Gastrocnemius medialis (tissue), 4 donors: ENCODE data around the gene TREML1. TPM values are rescaled to one million over a fixed set of nuclear protein-coding genes. Genes with fewer than 3 reads are reported as not detected.

Source experiments
- ATAC-seq, 2 donors: fragments of 150-250 bp; one replicate each; pipeline ENCODE4 v1.9.1; 2016
- DNase-seq, 2 donors: peaks; one replicate each; pipeline ENCODE4 v3.0.0-alpha.2; 2019
- H3K27ac ChIP-seq, 4 donors: fragments of 200-600 bp; sonication (generic); 1 replicate in 1 of 4; 2 replicates in 3 of 4; pipeline ENCODE4 v1.5.1; 2016 to 2018; ENCODE audit warnings: mild to moderate bottlenecking in 2 of 4, moderate library complexity in 1 of 4
- H3K27me3 ChIP-seq, 3 donors: fragments of 200-600 bp; sonication (generic) in 2 of 3; 1 replicate in 1 of 3; 2 replicates in 2 of 3; pipeline versions ENCODE4 v1.5.1 to v1.6.0; 2016 to 2019; ENCODE audit warnings: mild to moderate bottlenecking in 1 of 3, moderate library complexity in 1 of 3
- H3K36me3 ChIP-seq, 2 donors: fragments of 200-600 bp; sonication (generic) in 1 of 2; one replicate each; pipeline ENCODE4 v1.5.1; 2017 to 2018
- H3K4me1 ChIP-seq, 2 donors: fragments of 200-600 bp; sonication (generic) in 1 of 2; one replicate each; pipeline ENCODE4 v1.5.1; 2016 to 2017; ENCODE audit warnings: mild to moderate bottlenecking in 2 of 2
- H3K4me3 ChIP-seq, 4 donors: fragments of 200-600 bp; sonication (generic) in 3 of 4; 1 replicate in 1 of 4; 2 replicates in 3 of 4; pipeline ENCODE4 v1.5.1; 2016 to 2019; ENCODE audit warnings: mild to moderate bottlenecking in 2 of 4
- H3K9me3 ChIP-seq, 3 donors: fragments of 200-600 bp; sonication (generic) in 2 of 3; 1 replicate in 1 of 3; 2 replicates in 2 of 3; pipeline ENCODE4 v1.5.1; 2016 to 2019
- POLR2A ChIP-seq, 2 donors: fragments of 450-650 bp; IDR thresholded peaks; one replicate each; pipeline ENCODE4 v1.6.1; 2017; ENCODE audit warnings: antibody characterized with exemption in 2 of 2, mild to moderate bottlenecking in 2 of 2, moderate library complexity in 2 of 2
- in situ Hi-C, 4 donors: fragments of 200-750 bp; cut with MboI; loops; one replicate each; pipeline versions ENCODE4 v1.15.0 to v1.8.0; 2017; ENCODE audit warnings: low sequenced_read_pairs in 4 of 4
- intact Hi-C: fragments of 100-400 bp; cut with DNase I; formaldehyde crosslinking; loops from one replicate; pipeline ENCODE4 v1.15.1; 2023; ENCODE audit warnings: low total_unique reads
- total RNA-seq, 4 donors: library from RNA; depleted of rRNA; stranded (reverse); fragments of >200 nt; gene quantifications; one replicate each; pipeline versions ENCODE4 v1.1.0 to v1.2.3, GENCODE V29; 2016
- TF ChIP-seq, protein P1 (sequence below), 5 experiments: fragments of 450-650 bp in 3 of 5; fragments of 200-600 bp in 2 of 5; sonication (generic) in 2 of 5; IDR thresholded peaks in 4 of 5; conservative IDR thresholded peaks in 1 of 5; 1 replicate in 4 of 5; 2 replicates in 1 of 5; pipeline ENCODE4 v1.5.1; 2016 to 2019; ENCODE audit warnings: antibody characterized with exemption in 5 of 5, mild to moderate bottlenecking in 3 of 5, moderate library complexity in 3 of 5

TREML1 gene
- total RNA-seq, 4 donors from 2014 or later, result not detected

DNA sequence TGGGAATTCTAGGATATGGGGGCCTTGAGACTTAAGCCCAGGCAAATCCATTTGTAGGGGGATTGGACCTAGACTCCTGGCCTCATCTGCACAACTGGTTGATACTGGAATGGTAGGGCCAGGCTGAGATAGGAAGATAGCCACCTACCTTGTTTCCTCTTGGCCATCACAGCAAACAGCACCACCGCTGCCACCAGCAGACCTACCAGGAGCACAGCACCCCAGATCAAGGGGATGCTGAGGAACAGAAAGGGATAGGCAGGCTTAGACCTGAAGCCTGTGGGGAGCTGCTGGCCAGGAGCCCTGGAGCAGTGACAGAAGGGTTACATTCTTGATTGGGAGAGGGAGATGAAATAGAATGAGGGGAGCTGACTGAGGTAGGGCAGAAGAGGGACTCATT lies 3.5 kb downstream of the TREML1 start:
- ATAC-seq (no peak), DNase-seq (no peak)
- Histone ChIP-seq H3K27ac (no peak overlapping the region), H3K36me3 (peaks cover 0 to 12% of the 10 kb centered on the region in 2 donors), H3K9me3 (no peaks in the 10 kb centered on the region), H3K4me1 (no peaks in the 10 kb centered on the region), H3K27me3 (no peaks in the 10 kb centered on the region), H3K4me3 (no peak overlapping the region)
- TF ChIP-seq POLR2A (IDR thresholded peaks at IDR 0.05), result no peak
- TF ChIP-seq, protein P1, sequence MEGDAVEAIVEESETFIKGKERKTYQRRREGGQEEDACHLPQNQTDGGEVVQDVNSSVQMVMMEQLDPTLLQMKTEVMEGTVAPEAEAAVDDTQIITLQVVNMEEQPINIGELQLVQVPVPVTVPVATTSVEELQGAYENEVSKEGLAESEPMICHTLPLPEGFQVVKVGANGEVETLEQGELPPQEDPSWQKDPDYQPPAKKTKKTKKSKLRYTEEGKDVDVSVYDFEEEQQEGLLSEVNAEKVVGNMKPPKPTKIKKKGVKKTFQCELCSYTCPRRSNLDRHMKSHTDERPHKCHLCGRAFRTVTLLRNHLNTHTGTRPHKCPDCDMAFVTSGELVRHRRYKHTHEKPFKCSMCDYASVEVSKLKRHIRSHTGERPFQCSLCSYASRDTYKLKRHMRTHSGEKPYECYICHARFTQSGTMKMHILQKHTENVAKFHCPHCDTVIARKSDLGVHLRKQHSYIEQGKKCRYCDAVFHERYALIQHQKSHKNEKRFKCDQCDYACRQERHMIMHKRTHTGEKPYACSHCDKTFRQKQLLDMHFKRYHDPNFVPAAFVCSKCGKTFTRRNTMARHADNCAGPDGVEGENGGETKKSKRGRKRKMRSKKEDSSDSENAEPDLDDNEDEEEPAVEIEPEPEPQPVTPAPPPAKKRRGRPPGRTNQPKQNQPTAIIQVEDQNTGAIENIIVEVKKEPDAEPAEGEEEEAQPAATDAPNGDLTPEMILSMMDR (IDR thresholded peaks at IDR 0.05 in 4 of 5, conservative IDR thresholded peaks at IDR 0.05 in 1 of 5), result no peak
- intact Hi-C loops (no loop called here), in situ Hi-C loops (no loop called here)

- H3K4me3 ChIP-seq, result no peak overlapping the region
- intact Hi-C loops, result no loop called here
- peaks cover 0 to 12% of the 10 kb centered on the region in 2 donors for H3K36me3 ChIP-seq
- no peak overlapping the region for H3K27ac ChIP-seq
- no peaks in the 10 kb centered on the region for H3K4me1 ChIP-seq
- no peaks in the 10 kb centered on the region for H3K27me3 ChIP-seq
- DNase-seq (no peak), ATAC-seq (no peak)
- TF ChIP-seq, protein P1 (IDR thresholded peaks at IDR 0.05 in 4 of 5, conservative IDR thresholded peaks at IDR 0.05 in 1 of 5), result no peak
- TF ChIP-seq POLR2A (IDR thresholded peaks at IDR 0.05), result no peak
- no peaks in the 10 kb centered on the region for H3K9me3 ChIP-seq
- in situ Hi-C loops, result no loop called here
Measured at GRCh38 chr6:41147917-41148316, 6.2 kb downstream of the TREML1 start.

- H3K9me3 ChIP-seq, result no peaks in the 10 kb centered on the region
- H3K4me1 ChIP-seq, result no peaks in the 10 kb centered on the region
- H3K36me3 ChIP-seq, result peaks cover 0 to 45% of the 10 kb centered on the region in 2 donors
- DNase-seq (no peak), ATAC-seq (no peak)
- H3K27ac ChIP-seq, result no peak overlapping the region
- no peaks in the 10 kb centered on the region for H3K27me3 ChIP-seq
- in situ Hi-C loops, result no loop called here
- intact Hi-C loops, result no loop called here
- no peak overlapping the region for H3K4me3 ChIP-seq
- TF ChIP-seq, protein P1 (IDR thresholded peaks at IDR 0.05 in 4 of 5, conservative IDR thresholded peaks at IDR 0.05 in 1 of 5), result no peak
- no peak for TF ChIP-seq POLR2A (IDR thresholded peaks at IDR 0.05)
Measured at GRCh38 chr6:41136911-41137310, 17.2 kb downstream of the TREML1 start.

DNA sequence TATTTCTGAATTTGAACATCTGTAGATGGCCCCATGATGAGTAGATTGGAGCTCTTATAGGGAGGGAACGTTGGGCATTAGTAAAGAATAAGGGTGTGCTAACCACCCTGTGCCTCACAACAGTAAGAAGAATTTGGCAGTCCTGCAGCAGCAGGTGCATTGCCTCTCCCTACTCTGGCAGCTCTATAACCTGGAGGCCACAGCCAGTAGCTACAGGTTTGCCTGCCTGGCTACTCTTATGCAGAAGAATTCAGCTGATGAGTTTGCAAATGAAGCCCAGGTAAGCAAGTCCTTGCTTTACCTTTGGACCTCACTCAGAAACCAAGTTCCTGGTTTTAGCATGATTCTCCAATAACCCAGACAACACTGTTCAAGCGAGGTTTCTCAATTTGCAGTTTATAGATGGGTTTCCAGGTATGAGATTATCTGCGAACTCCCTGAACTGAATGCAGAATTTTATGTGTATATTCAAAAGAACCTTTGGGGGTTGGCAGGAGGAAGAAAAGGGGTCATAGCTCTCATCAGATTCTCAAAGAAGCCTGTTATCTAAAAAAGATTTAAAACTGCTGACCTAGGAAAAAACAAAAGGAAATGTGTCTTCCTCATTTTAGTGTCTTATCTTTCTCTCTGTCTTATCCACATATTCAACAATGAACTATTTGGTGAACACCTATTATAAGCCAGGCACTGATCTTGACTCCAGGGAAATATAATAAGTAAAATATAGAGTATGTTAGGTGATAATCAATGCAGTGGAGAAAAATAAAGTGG lies 18.9 kb downstream of the TREML1 start:
- Histone ChIP-seq H3K4me3 (no peak overlapping the region), H3K36me3 (peaks cover 0 to 34% of the 10 kb centered on the region in 2 donors), H3K27ac (no peak overlapping the region), H3K27me3 (no peaks in the 10 kb centered on the region), H3K4me1 (no peaks in the 10 kb centered on the region), H3K9me3 (no peaks in the 10 kb centered on the region)
- intact Hi-C loops, result no loop called here
- DNase-seq (no peak), ATAC-seq (no peak)
- in situ Hi-C loops, result no loop called here
- no peak for TF ChIP-seq POLR2A (IDR thresholded peaks at IDR 0.05)
- TF ChIP-seq, protein P1 (IDR thresholded peaks at IDR 0.05 in 4 of 5, conservative IDR thresholded peaks at IDR 0.05 in 1 of 5), result no peak
